Measurements from ENCODE around the gene SERPINE2.

DNA sequence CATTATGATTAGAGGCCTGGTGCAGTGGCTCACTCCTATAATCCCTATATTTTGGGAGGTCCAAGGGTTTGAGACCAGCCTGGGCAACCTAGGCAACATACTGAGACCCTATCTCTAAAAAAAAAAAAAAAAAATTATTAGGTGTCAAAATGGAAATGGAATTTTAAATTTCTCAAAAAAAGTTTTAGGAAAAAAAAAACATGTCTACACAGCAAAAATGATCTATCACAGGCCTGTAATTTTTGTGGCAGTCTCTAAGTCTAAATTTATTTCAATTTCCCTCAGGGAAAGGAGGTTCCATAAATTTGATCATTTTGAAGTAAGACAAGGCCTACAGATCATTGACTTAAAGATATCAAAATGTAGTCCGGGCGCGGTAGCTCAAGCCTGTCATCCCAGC is 65.5 kb downstream of the SERPINE2 start:
- TF ChIP-seq POLR2A (IDR thresholded peaks at IDR 0.05), result no peak
- TF ChIP-seq, protein P1, sequence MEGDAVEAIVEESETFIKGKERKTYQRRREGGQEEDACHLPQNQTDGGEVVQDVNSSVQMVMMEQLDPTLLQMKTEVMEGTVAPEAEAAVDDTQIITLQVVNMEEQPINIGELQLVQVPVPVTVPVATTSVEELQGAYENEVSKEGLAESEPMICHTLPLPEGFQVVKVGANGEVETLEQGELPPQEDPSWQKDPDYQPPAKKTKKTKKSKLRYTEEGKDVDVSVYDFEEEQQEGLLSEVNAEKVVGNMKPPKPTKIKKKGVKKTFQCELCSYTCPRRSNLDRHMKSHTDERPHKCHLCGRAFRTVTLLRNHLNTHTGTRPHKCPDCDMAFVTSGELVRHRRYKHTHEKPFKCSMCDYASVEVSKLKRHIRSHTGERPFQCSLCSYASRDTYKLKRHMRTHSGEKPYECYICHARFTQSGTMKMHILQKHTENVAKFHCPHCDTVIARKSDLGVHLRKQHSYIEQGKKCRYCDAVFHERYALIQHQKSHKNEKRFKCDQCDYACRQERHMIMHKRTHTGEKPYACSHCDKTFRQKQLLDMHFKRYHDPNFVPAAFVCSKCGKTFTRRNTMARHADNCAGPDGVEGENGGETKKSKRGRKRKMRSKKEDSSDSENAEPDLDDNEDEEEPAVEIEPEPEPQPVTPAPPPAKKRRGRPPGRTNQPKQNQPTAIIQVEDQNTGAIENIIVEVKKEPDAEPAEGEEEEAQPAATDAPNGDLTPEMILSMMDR (IDR thresholded peaks at IDR 0.05), result no peak

Data from body of pancreas (tissue), 4 donors.